Uterus (tissue), 2 donors: ENCODE results near the gene ZNF407.

Source experiments
- POLR2A ChIP-seq, 2 donors: fragments of 450-650 bp; IDR thresholded peaks; one replicate each; pipeline ENCODE4 v1.6.1; 2016; ENCODE audit warnings: antibody characterized with exemption in 2 of 2, mild to moderate bottlenecking in 1 of 2, moderate library complexity in 1 of 2
- TF ChIP-seq, protein P1 (sequence below), 4 experiments: fragments of 200-600 bp in 2 of 4; fragments of 450-650 bp in 2 of 4; sonication (generic) in 2 of 4; IDR thresholded peaks; one replicate each; pipeline ENCODE4 v1.5.1; 2016 to 2019; ENCODE audit warnings: antibody characterized with exemption in 4 of 4, mild to moderate bottlenecking in 2 of 4, moderate library complexity in 1 of 4

DNA sequence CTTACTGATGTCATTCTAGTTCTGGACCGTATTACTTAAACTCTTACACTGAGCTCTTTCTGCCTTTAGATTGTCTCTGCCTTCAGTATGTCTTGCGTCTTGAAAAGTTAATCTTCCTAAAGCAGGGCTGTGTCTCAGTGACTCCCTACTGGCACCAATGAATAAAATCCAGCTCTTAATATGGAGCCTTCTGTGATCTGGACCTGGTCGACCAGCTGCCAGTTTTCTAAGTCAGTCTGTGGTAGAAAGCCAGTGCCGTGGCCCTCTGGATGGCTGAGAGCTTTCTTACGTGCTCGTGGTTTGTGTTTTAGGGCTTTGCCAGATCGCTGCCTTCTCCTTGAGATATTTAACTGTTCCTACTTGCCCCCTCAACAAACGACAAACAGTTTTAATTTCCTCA, 26.8 kb downstream of the ZNF407 start:
- TF ChIP-seq POLR2A (IDR thresholded peaks at IDR 0.05), result no peak
- TF ChIP-seq, protein P1, sequence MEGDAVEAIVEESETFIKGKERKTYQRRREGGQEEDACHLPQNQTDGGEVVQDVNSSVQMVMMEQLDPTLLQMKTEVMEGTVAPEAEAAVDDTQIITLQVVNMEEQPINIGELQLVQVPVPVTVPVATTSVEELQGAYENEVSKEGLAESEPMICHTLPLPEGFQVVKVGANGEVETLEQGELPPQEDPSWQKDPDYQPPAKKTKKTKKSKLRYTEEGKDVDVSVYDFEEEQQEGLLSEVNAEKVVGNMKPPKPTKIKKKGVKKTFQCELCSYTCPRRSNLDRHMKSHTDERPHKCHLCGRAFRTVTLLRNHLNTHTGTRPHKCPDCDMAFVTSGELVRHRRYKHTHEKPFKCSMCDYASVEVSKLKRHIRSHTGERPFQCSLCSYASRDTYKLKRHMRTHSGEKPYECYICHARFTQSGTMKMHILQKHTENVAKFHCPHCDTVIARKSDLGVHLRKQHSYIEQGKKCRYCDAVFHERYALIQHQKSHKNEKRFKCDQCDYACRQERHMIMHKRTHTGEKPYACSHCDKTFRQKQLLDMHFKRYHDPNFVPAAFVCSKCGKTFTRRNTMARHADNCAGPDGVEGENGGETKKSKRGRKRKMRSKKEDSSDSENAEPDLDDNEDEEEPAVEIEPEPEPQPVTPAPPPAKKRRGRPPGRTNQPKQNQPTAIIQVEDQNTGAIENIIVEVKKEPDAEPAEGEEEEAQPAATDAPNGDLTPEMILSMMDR (IDR thresholded peaks at IDR 0.05), result no peak
